Cerebellar cortex (tissue), 1 donor: ENCODE measurements around the gene MCTP2.
"Not testable (repeated sequence)": the region's sequence is repeated elsewhere in the genome, so short reads cannot be mapped to it uniquely, and the experiment has no call there.

Experiments used
- DNase-seq: peaks from one replicate; pipeline ENCODE4 v3.0.0-alpha.2; 2015; ENCODE audit warnings: low spot score

MCTP2 gene

GRCh38 chr15:94456226-94456625 is 224.9 kb downstream of the MCTP2 start:
- no peak for DNase-seq

DNA sequence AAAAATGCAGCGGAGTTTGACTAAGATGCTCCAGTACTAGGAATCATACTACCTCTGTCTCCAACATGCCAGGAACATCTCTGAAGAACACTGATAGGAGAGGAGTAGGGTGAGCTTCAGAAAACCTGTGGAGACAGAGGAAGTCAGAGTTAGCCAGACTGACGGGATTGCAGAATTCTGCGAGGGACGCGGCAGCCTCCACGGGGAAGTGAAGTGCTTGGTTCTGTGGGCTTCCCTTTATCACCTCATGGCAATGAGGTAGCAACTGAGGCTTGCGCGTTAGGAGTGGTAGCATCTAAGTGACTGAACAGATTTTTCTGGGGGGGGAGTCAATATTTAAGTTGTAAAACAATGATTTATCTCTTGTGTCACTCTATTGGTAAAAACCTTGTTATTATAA is 226.3 kb downstream of the MCTP2 start:
- DNase-seq: no peak

- DNase-seq: no peak
Measured at GRCh38 chr15:94460624-94461023, 229.3 kb downstream of the MCTP2 start.

DNA sequence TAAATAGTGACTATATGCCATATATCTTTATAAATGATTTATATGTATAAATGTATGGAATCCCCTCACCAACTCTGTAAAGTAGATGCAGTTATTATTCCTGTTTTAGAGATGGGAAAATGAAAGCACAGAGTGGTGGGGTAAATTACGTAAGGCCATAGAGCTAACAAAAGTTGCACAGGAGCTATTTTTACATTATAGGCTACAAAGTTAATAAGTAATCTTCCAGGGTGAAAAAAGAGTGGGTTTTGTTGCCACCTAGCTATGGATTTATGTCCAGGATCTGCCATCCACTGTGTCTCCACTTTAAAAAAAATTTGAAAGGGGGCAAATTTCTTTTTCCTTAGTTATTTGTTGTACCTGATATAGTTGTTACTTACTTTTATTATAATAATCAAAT is 235.7 kb downstream of the MCTP2 start:
- DNase-seq: no peak

DNA sequence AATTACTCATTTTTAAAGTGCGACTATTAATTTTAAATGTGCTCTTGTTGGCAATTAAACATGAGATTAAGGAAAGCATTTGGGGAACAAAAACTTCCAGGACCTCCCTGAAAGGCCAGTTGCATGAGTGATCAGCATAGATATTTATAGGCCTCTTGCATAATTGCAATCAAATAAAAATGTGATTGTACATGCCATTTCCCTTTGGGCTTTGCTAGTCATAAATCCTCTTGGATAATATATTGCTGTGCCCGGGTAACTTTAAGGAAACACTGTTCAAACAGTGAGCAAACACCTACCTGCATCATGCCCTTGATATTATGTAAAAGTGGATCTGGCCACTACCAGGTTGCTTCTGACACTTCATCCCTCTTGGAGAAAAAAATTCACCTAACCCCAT is 239.1 kb downstream of the MCTP2 start:
- no peak for DNase-seq

DNA sequence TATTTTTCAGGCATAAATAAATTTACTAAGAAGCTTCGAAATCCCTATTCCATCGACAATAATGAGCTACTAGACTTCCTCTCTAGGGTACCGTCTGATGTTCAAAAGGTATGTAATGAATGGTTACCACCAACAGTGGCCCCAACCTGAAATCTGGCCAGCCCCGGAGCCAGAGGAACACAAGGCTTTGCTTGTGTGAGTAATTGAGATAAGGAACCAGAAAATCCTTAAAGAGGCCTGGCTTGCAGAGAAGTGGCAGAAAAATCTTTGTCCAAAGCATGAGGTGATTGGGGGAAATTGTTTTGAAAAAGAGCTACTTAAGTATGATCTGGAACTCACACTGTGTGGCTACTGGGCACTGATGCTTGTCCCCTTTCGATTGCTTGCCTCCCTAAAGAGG is 245.3 kb downstream of the MCTP2 start:
- DNase-seq: no peak

- DNase-seq: no peak
Measured at GRCh38 chr15:94477913-94478553, 246.7 kb downstream of the MCTP2 start.

GRCh38 chr15:94478763-94479162 is 247.4 kb downstream of the MCTP2 start:
- DNase-seq: no peak

GRCh38 chr15:94480289-94480834 is 249.0 kb downstream of the MCTP2 start:
- no peak for DNase-seq

DNA sequence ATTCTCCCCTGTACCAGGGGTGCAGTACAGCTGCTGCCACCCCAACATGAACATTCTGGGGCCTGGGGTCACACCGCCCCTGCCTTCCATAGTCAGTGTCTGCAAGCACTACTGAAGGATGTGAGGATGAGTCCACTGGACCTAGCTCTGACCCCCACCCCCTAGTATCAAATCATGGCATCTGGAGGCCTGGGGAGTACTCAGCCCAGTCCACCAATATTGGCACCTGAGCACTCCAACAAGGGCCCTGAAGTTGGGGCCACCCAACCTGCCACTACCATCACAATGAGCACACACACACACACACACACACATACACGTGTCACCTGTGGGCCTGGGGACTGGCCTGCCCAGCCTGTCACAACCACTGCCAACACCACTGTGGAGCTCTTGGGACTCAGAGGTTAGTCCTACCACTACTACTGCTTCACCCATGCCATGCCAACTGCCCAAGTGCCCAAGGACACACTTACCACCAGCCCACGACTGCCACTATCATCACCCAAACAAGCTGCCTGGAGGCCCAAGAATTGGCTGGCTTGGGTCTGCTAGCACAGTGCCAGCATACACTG is 253.9 kb downstream of the MCTP2 start:
- DNase-seq: no peak

GRCh38 chr15:94487635-94488034 is 256.3 kb downstream of the MCTP2 start:
- no peak for DNase-seq

DNA sequence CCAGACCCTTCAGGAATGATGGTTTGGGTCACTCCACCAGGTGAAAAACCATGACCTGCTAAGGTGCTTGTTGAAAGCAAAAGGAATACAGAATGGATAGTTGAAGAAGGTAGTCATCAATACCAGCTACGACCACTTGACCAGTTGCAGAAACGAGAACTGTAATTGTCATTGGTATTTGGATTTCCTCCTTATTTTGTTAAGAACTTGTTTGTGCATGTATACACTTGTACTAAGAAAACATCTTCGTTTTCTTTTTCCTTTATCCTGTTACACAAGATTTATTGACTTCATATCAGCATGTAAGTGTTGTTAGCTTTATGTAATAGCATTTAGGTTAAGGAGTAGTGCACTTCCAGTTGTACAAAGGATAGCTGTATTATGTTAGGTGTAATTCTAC is 261.8 kb downstream of the MCTP2 start:
- no peak for DNase-seq

DNA sequence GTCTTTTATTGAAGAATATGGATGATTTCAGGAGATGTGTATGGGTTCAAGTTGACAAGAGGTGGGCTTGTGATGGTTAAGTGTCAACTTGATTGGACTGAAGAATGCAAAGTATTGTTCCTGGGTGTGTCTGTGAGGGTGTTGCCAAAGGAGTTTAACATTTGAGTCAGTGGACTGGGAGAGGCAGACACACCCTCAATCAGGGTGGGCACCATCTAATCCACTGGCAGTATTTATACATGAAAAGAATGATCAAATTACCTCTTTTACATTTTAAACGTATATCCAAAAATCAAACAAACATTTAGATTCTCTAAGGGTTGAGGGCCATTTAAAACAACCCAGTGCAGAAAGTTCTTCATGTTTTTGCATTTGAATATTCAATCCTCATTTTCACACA is 262.2 kb downstream of the MCTP2 start:
- not testable (repeated sequence) for DNase-seq

DNA sequence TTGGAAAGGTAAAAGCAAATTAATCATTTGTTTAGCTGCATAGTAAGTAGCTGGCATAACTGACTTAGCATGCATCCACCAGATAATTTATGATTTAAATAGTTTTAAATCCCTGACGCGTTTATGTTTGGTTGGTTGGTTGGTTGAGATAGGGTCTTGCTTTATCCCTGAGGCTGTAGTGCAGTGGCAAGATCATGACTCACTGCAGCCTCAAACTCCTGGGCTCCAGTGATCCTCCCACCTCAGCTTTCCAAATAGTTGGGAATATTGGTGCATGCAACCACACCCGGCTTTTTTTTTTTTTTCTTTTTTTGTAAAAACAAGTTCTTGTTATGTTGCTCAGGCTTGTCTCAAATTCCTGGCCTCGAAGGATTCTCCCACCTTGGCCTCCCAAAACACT is 263.4 kb downstream of the MCTP2 start:
- no peak for DNase-seq

DNA sequence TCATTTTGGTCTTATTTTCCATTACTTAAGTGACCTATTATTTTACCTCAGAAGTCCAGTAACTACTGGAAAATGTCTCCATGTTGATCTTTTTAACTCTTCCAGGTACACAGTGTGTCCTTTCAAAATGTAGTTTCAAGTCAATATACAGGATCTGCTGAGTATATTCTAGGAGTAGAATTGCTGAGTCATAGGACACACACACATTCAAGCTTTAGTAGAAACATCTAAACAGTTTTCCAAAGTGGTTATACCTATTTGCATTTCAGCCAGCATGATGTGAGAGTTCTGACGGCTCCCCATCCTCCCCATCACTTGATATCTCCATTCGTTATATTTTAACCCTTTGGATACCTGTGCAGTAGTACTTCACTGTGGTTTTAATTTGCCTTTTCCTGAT is 271.9 kb downstream of the MCTP2 start:
- no peak for DNase-seq

- DNase-seq: no peak
Measured at GRCh38 chr15:94509259-94509658, 277.9 kb downstream of the MCTP2 start.

GRCh38 chr15:94522125-94522524 is 290.8 kb downstream of the MCTP2 start:
- DNase-seq: no peak

DNA sequence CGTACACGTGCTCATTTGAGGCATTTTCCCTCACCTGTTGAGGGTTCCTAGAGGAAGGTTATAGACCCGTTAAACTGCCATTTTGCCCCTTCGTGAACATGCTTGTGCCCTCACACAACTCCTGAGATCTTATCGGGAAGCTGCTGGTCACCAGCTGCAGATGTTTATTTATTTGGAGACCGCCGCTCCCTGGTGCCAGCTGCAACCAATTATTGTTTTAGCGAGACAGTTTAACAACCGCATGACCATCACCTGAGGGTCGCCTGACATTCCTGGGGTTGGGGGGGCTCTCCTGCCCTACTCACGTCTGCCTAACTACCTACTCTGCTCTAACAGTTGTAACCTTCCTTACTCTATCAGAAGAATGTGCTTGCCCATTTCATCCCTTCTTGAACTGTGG is 292.5 kb downstream of the MCTP2 start:
- no peak for DNase-seq

DNA sequence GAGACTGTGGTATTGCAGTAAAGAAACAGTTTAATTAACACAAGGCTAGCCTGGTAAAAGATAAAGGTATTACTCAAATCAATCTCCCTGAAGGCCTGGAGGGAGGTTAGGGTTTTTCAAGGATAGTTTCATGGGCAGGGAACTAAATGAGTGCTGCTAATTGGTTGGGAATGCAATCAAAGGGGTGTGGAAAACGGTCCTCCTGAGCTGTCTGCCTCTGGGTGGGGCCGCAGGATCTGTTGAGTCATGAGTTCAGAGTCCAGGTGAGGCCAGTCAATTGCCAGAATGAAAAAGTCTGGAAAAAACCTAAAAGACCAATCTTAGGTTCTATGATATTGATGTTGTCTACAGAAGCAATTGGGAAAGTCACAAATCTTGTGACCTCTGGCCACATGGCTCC is 293.2 kb downstream of the MCTP2 start:
- DNase-seq: no peak

- DNase-seq: no peak
Measured at GRCh38 chr15:94526071-94526689, 294.8 kb downstream of the MCTP2 start.

DNA sequence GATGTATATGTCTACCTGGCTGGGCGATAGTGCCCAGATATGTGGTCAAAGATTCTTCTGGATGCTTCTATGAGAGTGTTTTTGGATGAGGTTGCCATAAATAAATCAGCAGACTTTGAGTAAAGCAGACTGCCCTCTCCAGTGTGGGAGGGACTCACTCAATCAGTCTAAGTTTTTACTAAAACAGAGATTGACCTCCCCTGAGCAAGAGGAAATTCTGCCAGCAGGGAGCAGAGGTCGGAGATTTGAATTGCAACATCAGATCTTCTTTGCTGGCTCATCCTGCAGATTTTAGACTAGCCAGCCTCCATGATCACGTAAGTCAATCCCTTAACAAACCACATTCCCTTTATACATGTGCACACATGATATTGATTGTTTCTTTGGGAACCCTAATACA is 300.9 kb downstream of the MCTP2 start:
- no peak for DNase-seq
